GM23338 (cell line): ENCODE results near the gene MYO5A. TPM values are rescaled to one million over a fixed set of nuclear protein-coding genes. Genes with fewer than 3 reads are reported as not detected.

Experiments
- ATAC-seq: fragments of 200-7000 bp; cut with Tn5 transposase; 3 replicates; pipeline ENCODE4 v1.9.1; 2020
- DNase-seq: peaks from one replicate; pipeline ENCODE4 v3.0.0-alpha.2; 2015; ENCODE audit warnings: low spot score
- H2AFZ ChIP-seq: fragments of 200-600 bp; sonication (generic); 2 replicates; pipeline ENCODE4 v1.8.0; 2016; ENCODE audit warnings: antibody characterized with exemption, mild to moderate bottlenecking, moderate library complexity
- H3F3A ChIP-seq: fragments of 200-600 bp; sonication (generic); replicated peaks from 2 replicates; pipeline ENCODE4 v1.8.0; 2017; ENCODE audit warnings: antibody characterized with exemption, mixed run types, low read depth
- H3K27ac ChIP-seq: fragments of 200-600 bp; sonication (generic); 2 replicates; pipeline ENCODE4 v1.6.1; 2016; ENCODE audit warnings: low read depth
- H3K27me3 ChIP-seq: fragments of 200-600 bp; sonication (generic); 2 replicates; pipeline ENCODE4 v1.8.0; 2016; ENCODE audit warnings: mild to moderate bottlenecking, mixed run types, moderate library complexity; ENCODE audit not compliant: insufficient read depth
- H3K36me3 ChIP-seq: fragments of 200-600 bp; sonication (generic); 2 replicates; pipeline ENCODE4 v1.8.0; 2016; ENCODE audit warnings: mild to moderate bottlenecking; ENCODE audit not compliant: insufficient read depth
- H3K4me1 ChIP-seq: fragments of 200-600 bp; sonication (generic); 2 replicates; pipeline ENCODE4 v1.8.0; 2016; ENCODE audit warnings: mild to moderate bottlenecking, moderate library complexity; ENCODE audit not compliant: insufficient read depth
- H3K4me2 ChIP-seq: fragments of 200-600 bp; sonication (generic); 2 replicates; pipeline ENCODE4 v1.7.1; 2017; ENCODE audit warnings: mixed run types
- H3K4me3 ChIP-seq: fragments of 200-600 bp; sonication (generic); 2 replicates; pipeline ENCODE4 v1.6.1; 2016; ENCODE audit warnings: mixed run types
- H3K79me2 ChIP-seq: fragments of 200-600 bp; sonication (generic); replicated peaks from 2 replicates; pipeline ENCODE4 v1.8.0; 2017; ENCODE audit warnings: mild to moderate bottlenecking; ENCODE audit not compliant: insufficient read depth
- H3K9me2 ChIP-seq: fragments of 200-600 bp; sonication (generic); 2 replicates; pipeline ENCODE4 v1.8.0; 2017; ENCODE audit not compliant: insufficient read depth
- H4K20me1 ChIP-seq: fragments of 200-600 bp; sonication (generic); replicated peaks from 2 replicates; pipeline ENCODE4 v1.8.0; 2017; ENCODE audit warnings: mild to moderate bottlenecking; ENCODE audit not compliant: insufficient read depth
- H3K27ac Mint-ChIP-seq: 2 replicates; pipeline ENCODE4 v1.8.0; 2020; ENCODE audit warnings: inconsistent platforms, mild to moderate bottlenecking, moderate library complexity, mixed read lengths
- H3K27me3 Mint-ChIP-seq: 3 replicates; pipeline ENCODE4 v1.8.0; 2022; ENCODE audit warnings: low read depth, mild to moderate bottlenecking, moderate library complexity, mixed read lengths, inconsistent platforms; ENCODE audit not compliant: insufficient read depth, poor library complexity
- H3K36me3 Mint-ChIP-seq: 3 replicates; pipeline ENCODE4 v1.8.0; 2021; ENCODE audit warnings: low read depth, mild to moderate bottlenecking, inconsistent platforms, moderate library complexity, mixed read lengths
- H3K4me1 Mint-ChIP-seq: 3 replicates; pipeline ENCODE4 v1.8.0; 2020; ENCODE audit warnings: mild to moderate bottlenecking, inconsistent platforms, mixed read lengths
- H3K4me3 Mint-ChIP-seq: 3 replicates; pipeline ENCODE4 v1.8.0; 2021; ENCODE audit warnings: moderate library complexity, mild to moderate bottlenecking, inconsistent platforms, mixed read lengths
- H3K9me3 Mint-ChIP-seq: 3 replicates; pipeline ENCODE4 v1.8.0; 2020; ENCODE audit warnings: moderate library complexity, mild to moderate bottlenecking, inconsistent platforms, mixed read lengths
- CREB1 ChIP-seq: fragments of 250-450 bp; sonication (Bioruptor Pico); IDR thresholded peaks from 2 replicates; pipeline ENCODE4 v1.5.0; 2020; ENCODE audit warnings: low read depth, mild to moderate bottlenecking, moderate library complexity
- EZH2 ChIP-seq: fragments of 200-600 bp; sonication (generic); IDR thresholded peaks from one replicate; pipeline ENCODE4 v1.8.0; 2017; ENCODE audit warnings: antibody characterized with exemption, mild to moderate bottlenecking, low read depth; ENCODE audit not compliant: unreplicated experiment
- EZH2phosphoT487 ChIP-seq: fragments of 200-600 bp; sonication (generic); IDR thresholded peaks from one replicate; pipeline ENCODE4 v1.8.1; 2018; ENCODE audit warnings: antibody characterized with exemption; ENCODE audit not compliant: unreplicated experiment
- JUNB ChIP-seq: IDR thresholded peaks from one replicate; pipeline ENCODE4 v1.6.1; 2016; ENCODE audit warnings: antibody characterized with exemption; ENCODE audit not compliant: unreplicated experiment
- NANOG ChIP-seq: IDR thresholded peaks from 2 replicates; pipeline ENCODE4 v1.6.1; 2016; ENCODE audit warnings: antibody characterized with exemption, borderline replicate concordance
- POLR2AphosphoS5 ChIP-seq: IDR thresholded peaks from 2 replicates; pipeline ENCODE4 v1.6.1; 2016; ENCODE audit warnings: antibody characterized with exemption, low read depth
- STAT1 ChIP-seq: IDR thresholded peaks from one replicate; pipeline ENCODE4 v1.6.1; 2016; ENCODE audit warnings: antibody characterized with exemption; ENCODE audit not compliant: unreplicated experiment
- ZNF331 ChIP-seq: fragments of 250-450 bp; sonication (Bioruptor Pico); IDR thresholded peaks from 2 replicates; pipeline ENCODE4 v1.5.0; 2020; ENCODE audit warnings: low read depth, mild to moderate bottlenecking, moderate library complexity
- polyA plus RNA-seq: library from polyadenylated mRNA; unstranded; fragments of >200 nt; fragmentation: Nextera tagmentation; extraction: Ambion mirVana; gene quantifications from 2 replicates; pipeline ENCODE4 v1.2.1, GENCODE V29; 2016
- total RNA-seq: library from RNA; depleted of rRNA; stranded (reverse); fragments of >200 nt; shearing (Covaris generic); gene quantifications from 2 replicates; pipeline ENCODE4 v1.2.3, GENCODE V29; 2014
- TF ChIP-seq, protein P1 (sequence below), 2 experiments: fragments of 200-600 bp in 1 of 2; sonication (generic) in 1 of 2; conservative IDR thresholded peaks; 2 replicates each; pipeline versions ENCODE4 v1.5.1 to v1.6.1; 2016 to 2017; ENCODE audit warnings: antibody characterized with exemption in 2 of 2, low read depth in 2 of 2, mild to moderate bottlenecking in 2 of 2, moderate library complexity in 1 of 2
- TF ChIP-seq, protein P2 (sequence below): IDR thresholded peaks from 2 replicates; pipeline ENCODE4 v1.6.1; 2016; ENCODE audit warnings: antibody characterized with exemption
- TF ChIP-seq, protein P3 (sequence below): fragments of 250-450 bp; sonication (Bioruptor Pico); IDR thresholded peaks from 2 replicates; pipeline ENCODE4 v1.5.0; 2020; ENCODE audit warnings: mild to moderate bottlenecking, moderate library complexity

MYO5A gene
- total and polyA plus RNA-seq, 2 experiments from 2014 or later = 5.7 to 31.8 TPM

DNA sequence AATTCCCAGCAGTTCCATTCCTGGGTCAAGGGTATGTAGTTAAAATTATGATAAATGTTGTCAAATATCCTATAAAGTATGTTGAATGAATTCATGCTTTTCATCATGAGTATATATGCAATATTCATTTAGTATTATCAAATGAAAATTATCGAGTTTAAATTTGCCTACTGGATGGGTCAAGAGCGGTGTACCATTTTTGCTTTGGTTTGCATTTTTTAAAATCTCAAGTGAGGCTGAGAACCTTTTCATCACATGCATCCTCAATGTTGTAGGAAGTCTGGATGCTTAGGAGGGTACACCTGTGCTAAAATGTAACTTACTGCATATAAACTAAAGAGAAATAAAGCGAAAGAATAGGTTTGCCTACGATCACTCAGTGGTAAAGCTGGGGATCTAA lies 137.6 kb downstream of the MYO5A start (continued):
- TF ChIP-seq, protein P1, sequence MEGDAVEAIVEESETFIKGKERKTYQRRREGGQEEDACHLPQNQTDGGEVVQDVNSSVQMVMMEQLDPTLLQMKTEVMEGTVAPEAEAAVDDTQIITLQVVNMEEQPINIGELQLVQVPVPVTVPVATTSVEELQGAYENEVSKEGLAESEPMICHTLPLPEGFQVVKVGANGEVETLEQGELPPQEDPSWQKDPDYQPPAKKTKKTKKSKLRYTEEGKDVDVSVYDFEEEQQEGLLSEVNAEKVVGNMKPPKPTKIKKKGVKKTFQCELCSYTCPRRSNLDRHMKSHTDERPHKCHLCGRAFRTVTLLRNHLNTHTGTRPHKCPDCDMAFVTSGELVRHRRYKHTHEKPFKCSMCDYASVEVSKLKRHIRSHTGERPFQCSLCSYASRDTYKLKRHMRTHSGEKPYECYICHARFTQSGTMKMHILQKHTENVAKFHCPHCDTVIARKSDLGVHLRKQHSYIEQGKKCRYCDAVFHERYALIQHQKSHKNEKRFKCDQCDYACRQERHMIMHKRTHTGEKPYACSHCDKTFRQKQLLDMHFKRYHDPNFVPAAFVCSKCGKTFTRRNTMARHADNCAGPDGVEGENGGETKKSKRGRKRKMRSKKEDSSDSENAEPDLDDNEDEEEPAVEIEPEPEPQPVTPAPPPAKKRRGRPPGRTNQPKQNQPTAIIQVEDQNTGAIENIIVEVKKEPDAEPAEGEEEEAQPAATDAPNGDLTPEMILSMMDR (conservative IDR thresholded peaks at IDR 0.05; ENCODE audit: low read depth in 2 of 2) = no peak
- TF ChIP-seq STAT1 = no peak
- TF ChIP-seq ZNF331 (CRISPR knock-in tag) = no peak
- no peak for TF ChIP-seq JUNB
- TF ChIP-seq EZH2 = no peak
- TF ChIP-seq CREB1 (CRISPR knock-in tag) = no peak
- TF ChIP-seq, protein P2, sequence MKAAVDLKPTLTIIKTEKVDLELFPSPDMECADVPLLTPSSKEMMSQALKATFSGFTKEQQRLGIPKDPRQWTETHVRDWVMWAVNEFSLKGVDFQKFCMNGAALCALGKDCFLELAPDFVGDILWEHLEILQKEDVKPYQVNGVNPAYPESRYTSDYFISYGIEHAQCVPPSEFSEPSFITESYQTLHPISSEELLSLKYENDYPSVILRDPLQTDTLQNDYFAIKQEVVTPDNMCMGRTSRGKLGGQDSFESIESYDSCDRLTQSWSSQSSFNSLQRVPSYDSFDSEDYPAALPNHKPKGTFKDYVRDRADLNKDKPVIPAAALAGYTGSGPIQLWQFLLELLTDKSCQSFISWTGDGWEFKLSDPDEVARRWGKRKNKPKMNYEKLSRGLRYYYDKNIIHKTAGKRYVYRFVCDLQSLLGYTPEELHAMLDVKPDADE = no peak

DNA sequence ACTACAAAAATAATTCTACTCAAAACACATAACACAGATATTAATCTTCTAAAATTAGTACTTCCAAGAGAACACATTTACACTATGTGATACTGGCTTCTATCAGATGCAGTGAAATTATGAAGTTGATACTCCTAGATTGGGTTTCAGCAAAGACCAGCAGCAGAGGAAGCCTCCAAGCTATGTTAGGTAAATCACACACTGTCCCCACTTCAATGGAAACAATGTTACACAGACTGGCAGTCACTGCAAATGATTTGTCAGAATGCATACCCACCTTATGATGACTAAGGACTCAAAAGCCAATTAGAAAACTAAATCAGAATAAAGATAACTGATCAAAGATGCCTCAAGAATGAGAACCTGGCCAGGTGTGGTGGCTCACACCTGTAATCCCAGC lies 143.0 kb downstream of the MYO5A start:
- Histone ChIP-seq H3K9me2 (no peaks in the 10 kb centered on the region), H3K36me3 (no peaks in the 10 kb centered on the region), H3K27me3 (no peaks in the 10 kb centered on the region), H3K4me3 (no peak overlapping the region), H3K79me2 (no peaks in the 10 kb centered on the region), H4K20me1 (no peaks in the 10 kb centered on the region), H3K27ac (no peak overlapping the region), H3K4me2 (no peak overlapping the region), H3K4me1 (no peaks in the 10 kb centered on the region), H2AFZ (no peak overlapping the region), H3F3A (no peaks in the 10 kb centered on the region)
- no peak overlapping the region for H3K27ac Mint-ChIP-seq
- H3K4me3 Mint-ChIP-seq = no peak overlapping the region
- no peak for ATAC-seq
- no peaks in the 10 kb centered on the region for H3K27me3 Mint-ChIP-seq
- no peak for DNase-seq
- peaks cover 2% of the 10 kb centered on the region; the same call in 2 of the 3 replicates for H3K36me3 Mint-ChIP-seq
- H3K4me1 Mint-ChIP-seq = no peaks in the 10 kb centered on the region
- H3K9me3 Mint-ChIP-seq = no peaks in the 10 kb centered on the region
- TF ChIP-seq EZH2 = no peak
- TF ChIP-seq JUNB = no peak
- no peak for TF ChIP-seq NANOG
- TF ChIP-seq EZH2phosphoT487 = no peak
- no peak for TF ChIP-seq ZNF331 (CRISPR knock-in tag)
- no peak for TF ChIP-seq POLR2AphosphoS5
- TF ChIP-seq STAT1 = no peak
- TF ChIP-seq CREB1 (CRISPR knock-in tag) = no peak
- TF ChIP-seq, protein P3, sequence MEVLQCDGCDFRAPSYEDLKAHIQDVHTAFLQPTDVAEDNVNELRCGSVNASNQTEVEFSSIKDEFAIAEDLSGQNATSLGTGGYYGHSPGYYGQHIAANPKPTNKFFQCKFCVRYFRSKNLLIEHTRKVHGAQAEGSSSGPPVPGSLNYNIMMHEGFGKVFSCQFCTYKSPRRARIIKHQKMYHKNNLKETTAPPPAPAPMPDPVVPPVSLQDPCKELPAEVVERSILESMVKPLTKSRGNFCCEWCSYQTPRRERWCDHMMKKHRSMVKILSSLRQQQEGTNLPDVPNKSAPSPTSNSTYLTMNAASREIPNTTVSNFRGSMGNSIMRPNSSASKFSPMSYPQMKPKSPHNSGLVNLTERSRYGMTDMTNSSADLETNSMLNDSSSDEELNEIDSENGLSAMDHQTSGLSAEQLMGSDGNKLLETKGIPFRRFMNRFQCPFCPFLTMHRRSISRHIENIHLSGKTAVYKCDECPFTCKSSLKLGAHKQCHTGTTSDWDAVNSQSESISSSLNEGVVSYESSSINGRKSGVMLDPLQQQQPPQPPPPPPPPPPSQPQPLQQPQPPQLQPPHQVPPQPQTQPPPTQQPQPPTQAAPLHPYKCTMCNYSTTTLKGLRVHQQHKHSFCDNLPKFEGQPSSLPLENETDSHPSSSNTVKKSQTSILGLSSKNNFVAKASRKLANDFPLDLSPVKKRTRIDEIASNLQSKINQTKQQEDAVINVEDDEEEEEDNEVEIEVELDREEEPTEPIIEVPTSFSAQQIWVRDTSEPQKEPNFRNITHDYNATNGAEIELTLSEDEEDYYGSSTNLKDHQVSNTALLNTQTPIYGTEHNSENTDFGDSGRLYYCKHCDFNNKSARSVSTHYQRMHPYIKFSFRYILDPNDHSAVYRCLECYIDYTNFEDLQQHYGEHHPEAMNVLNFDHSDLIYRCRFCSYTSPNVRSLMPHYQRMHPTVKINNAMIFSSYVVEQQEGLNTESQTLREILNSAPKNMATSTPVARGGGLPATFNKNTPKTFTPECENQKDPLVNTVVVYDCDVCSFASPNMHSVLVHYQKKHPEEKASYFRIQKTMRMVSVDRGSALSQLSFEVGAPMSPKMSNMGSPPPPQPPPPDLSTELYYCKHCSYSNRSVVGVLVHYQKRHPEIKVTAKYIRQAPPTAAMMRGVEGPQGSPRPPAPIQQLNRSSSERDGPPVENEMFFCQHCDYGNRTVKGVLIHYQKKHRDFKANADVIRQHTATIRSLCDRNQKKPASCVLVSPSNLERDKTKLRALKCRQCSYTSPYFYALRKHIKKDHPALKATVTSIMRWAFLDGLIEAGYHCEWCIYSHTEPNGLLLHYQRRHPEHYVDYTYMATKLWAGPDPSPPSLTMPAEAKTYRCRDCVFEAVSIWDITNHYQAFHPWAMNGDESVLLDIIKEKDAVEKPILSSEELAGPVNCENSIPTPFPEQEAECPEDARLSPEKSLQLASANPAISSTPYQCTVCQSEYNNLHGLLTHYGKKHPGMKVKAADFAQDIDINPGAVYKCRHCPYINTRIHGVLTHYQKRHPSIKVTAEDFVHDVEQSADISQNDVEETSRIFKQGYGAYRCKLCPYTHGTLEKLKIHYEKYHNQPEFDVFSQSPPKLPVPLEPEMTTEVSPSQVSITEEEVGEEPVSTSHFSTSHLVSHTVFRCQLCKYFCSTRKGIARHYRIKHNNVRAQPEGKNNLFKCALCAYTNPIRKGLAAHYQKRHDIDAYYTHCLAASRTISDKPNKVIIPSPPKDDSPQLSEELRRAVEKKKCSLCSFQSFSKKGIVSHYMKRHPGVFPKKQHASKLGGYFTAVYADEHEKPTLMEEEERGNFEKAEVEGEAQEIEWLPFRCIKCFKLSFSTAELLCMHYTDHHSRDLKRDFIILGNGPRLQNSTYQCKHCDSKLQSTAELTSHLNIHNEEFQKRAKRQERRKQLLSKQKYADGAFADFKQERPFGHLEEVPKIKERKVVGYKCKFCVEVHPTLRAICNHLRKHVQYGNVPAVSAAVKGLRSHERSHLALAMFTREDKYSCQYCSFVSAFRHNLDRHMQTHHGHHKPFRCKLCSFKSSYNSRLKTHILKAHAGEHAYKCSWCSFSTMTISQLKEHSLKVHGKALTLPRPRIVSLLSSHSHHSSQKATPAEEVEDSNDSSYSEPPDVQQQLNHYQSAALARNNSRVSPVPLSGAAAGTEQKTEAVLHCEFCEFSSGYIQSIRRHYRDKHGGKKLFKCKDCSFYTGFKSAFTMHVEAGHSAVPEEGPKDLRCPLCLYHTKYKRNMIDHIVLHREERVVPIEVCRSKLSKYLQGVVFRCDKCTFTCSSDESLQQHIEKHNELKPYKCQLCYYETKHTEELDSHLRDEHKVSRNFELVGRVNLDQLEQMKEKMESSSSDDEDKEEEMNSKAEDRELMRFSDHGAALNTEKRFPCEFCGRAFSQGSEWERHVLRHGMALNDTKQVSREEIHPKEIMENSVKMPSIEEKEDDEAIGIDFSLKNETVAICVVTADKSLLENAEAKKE (CRISPR knock-in tag) = no peak
- TF ChIP-seq, protein P2 = no peak
